EL (cell line): ENCODE results near the gene IL16.
"Not testable (repeated sequence)": the region's sequence is repeated elsewhere in the genome, so short reads cannot be mapped to it uniquely, and the experiment has no call there.

ENCODE experiments used
- DNase-seq: peaks from one replicate; pipeline ENCODE4 v3.0.0-alpha.2; 2016

Gene IL16

DNA sequence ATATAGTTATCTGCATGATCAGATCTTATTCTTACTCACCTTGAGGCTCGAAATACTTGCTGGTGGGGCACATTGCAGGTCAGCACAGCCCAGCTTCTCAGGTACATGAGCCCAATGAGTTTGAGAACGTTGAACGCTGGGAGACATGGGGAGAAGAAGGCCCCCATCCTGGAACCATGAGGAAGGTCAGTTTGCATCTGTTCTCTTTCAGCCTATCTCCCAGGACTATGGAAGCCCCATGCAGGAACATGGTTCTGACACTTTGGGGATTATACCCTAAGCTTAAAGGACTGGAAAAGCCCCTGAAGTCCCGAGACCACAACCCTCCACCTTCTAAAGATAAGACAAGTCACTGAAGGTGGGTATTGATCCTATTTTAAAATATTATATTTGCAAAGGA lies 144.7 kb downstream of the IL16 start:
- no peak for DNase-seq

DNA sequence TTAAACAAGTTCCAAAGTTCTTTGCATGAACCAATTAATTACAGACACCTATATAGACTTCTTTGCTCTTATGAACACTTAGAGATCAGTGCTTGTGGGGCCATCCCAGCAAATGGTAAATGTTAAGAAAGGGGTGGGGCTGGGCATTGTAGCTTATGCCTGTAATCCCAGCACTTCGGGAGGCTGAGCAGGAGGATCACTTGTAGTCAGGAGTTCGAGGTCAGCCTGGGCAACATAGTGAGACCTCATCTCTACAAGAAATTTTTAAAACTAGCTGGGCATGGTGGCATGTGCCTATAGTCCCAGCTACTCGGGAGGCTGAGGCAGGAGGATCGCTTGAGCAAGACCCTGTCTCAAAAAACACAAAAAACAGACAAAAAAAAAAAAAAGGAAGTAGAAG lies 146.7 kb downstream of the IL16 start:
- no peak for DNase-seq

DNA sequence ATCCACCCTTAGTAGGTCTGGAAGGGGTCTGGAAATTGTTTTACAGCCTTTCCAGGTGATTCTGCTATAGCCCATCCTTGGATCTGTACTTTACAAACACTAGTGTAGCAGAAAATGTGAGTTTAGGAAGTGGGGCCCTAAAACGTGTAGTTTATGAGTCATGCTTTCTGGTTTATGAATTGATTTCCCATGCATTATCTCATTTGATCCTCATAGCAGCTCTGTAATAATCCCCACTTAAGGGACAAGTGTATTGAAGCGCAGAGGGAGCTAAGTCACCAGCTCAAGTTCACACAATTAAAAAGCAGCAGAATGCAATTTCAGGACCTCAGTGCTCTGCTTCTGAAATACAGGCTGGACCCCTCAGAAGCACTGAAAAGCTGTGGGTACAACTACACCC lies 149.9 kb downstream of the IL16 start:
- no peak for DNase-seq

DNA sequence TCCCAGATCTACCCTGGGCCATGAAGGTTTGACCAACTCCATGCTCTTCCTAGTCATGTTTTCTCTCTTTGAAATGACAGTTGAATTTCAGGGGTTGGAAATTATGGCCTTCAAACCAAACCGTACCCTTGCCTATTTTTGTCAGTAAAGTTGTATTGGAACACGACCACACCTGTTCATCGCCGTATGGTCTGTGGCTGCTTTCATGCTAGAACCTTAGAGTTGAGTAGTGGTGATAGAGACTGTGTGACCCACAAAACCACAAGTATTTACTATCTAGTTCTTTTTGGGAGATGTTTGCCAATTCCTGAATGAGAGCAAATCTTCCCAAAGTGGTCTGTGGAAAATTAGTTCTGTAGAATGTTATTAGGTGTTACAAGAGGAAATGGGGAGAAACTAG lies 151.2 kb downstream of the IL16 start:
- no peak for DNase-seq

DNA sequence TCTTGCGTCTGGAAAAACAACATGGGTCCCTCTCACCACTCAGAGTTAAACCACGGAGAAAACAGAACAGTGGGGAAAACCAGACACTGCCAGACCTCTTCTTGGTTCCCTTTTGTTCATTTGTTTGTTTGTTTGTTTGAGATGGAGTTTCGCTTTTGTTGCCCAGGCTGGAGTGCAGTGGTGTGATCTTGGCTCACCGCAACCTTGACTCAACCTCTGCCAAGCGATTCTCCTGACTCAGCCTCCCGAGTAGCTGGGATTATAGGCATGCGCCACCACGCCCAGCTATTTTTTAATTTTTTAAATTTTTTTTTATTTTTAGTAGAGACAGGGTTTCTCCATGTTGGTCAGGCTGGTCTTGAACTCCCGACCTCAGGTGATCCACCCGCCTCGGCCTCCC lies 152.0 kb downstream of the IL16 start:
- DNase-seq = not testable (repeated sequence)

DNA sequence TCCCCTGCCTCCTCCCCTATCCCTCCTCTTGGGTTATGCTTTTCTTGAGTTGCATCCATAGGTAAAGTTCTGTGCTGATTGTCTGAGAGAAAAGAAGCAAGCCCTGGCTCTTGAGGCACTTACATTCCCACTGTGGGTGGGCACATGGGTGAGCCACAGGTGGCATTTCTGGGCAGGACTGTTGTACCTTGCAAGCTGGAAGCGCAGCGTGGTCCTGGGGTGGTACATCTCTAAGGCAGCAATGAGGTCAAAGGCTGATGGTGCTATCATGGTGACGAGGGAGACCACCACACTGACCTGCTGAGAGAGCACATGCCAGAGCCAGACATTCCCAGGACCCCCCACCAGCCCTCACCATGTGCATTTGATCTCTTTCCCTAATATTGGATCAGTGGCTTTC lies 152.6 kb downstream of the IL16 start:
- no peak for DNase-seq

GRCh38 chr15:81351651-81352050 lies 155.0 kb downstream of the IL16 start:
- no peak for DNase-seq

DNA sequence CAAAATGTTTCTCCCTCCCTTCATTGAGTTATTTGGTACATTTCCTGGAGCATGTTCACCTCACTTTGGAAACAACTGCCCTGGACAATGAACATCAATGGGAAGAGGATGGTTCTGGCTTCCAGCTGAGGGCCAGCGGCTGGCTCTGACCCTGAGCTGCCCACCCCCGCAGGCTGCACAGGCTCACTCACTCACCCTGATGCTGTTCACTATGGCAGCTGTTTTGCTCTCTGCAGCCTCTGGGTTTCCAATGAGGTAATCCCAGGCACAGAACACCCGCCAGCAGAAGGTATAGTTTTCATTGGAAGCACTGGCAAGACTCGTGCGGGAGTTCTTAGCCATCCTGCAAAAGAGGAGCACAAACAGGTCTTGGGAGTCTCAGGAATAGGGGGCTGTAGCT lies 159.6 kb downstream of the IL16 start:
- DNase-seq = no peak

GRCh38 chr15:81357180-81357686 lies 160.6 kb downstream of the IL16 start:
- DNase-seq = no peak

DNA sequence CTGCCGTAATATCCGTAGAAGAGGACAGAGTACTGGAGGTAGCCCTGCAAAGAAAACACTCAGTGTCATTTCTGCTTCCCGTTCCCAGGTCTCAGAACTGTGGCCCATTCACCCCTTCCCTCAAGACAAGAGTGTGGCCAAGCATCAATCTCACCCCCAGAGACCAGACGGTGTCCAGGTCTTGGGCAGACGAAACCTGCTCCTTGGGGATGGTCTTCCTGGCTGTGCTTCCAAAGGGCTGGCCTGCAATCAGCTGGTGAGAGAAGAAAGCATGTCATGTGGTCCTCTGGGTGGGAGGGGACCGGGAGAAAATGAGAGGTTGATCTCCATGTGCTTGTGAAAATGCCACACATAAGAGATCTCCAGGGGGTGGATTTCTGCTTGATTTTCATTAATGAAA lies 161.6 kb downstream of the IL16 start:
- no peak for DNase-seq

DNA sequence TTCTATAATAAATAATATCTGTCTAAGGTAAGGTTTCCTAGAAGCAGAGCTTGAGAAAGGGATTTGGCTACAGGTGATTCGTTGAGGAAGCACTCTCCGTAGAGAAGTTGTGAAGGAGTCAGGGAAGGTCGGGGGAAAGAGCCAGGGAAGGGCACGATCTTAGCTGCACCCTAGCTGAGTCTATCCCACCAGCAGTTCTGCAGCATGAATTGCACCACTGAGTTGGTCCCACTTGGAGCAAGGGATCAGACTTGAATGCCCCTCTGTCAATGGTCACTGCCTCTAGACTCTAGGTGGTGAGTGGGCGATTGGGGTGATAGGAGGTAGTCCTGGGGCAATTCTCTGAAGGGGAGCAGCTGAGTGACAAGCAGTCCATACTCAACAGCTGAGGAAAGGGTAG lies 163.8 kb downstream of the IL16 start:
- no peak for DNase-seq

DNA sequence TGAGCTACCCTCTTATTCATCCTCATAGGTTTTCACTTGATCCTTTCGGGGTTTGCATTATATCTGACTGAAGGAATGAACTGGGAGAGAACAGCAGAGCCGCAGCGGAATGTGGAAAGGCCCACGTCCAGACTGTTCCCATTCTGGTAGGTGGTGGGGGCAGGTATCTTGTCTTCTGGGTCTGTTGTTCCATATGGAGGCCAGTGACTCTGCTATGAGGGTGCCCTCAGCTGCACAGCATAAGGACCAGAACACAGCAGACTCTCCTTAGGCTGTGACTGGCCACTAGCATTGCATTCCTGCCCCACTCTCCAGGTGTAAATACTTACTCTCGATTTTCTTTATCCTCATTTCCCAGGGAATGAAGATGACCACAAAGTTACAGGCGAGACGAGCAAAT lies 165.2 kb downstream of the IL16 start:
- DNase-seq = no peak

DNA sequence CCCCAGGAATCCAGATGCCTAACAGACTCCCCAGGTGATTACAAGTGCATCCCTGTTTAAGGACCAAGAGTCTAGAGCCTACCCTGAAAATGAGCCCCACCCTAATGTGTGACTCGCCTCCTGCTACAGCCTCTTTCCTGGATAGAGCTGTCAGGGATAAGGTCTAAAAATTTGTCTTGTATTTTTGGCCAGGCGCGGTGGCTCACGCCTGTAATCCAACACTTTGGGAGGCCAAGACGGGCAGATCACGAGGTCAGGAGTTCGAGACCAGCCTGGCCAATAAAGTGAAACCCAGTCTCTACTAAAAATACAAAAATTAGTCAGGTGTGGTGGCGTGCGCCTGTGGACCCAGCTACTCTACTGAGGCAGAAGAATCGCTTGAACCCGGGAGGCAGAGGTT lies 166.1 kb downstream of the IL16 start:
- no peak for DNase-seq

DNA sequence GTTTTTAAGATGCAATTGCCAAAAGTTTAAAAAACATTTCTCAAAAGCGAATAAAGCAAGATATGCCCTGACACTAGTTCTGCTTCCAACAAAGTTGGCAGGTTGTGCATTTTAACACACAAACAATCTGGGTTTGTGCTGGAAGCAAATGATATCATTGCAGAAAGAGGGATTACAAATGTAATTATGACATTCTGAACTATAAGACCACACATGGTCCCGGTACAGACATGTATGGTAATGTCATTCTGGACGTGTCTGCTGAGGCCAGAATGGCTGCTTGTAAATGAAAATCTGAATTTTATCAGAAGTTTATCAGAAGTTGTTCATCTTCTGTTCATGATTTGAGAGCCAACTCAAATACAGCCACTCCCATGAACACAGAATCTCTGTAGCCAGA lies 166.6 kb downstream of the IL16 start:
- no peak for DNase-seq
